Loucy (cell line): ENCODE results near the gene EMC6.

ENCODE experiments used
- EZH2phosphoT487 ChIP-seq: fragments of 200-600 bp; IDR thresholded peaks from 2 replicates; pipeline ENCODE4 v1.6.1; 2018; ENCODE audit warnings: antibody characterized with exemption, mild to moderate bottlenecking, moderate library complexity, borderline replicate concordance
- TF ChIP-seq, protein P1 (sequence below): fragments of 200-600 bp; sonication (generic); conservative IDR thresholded peaks from 2 replicates; pipeline ENCODE4 v1.5.1; 2014; ENCODE audit warnings: mild to moderate bottlenecking, antibody characterized with exemption, low read length

DNA sequence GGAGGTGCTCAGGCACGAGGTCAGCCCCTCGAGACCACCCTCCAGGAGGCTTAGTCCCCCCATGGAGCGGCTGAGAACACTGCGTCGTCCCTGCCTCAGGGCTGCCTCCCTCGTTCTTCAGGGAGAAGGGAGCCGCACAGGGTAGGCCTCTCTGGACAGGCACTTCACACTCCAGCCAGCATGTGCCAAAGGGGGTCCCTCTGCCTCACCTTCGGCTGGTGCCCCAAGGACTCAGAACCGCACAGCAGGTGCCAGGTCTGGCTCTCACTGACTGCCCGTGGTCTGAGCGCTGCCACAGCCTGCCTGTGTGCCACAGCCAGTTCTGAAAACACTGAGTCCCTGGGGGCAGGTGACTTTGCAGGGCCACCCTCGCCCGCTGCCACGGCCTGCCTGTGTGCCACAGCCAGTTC, 20.2 kb downstream of the EMC6 start:
- TF ChIP-seq, protein P1, sequence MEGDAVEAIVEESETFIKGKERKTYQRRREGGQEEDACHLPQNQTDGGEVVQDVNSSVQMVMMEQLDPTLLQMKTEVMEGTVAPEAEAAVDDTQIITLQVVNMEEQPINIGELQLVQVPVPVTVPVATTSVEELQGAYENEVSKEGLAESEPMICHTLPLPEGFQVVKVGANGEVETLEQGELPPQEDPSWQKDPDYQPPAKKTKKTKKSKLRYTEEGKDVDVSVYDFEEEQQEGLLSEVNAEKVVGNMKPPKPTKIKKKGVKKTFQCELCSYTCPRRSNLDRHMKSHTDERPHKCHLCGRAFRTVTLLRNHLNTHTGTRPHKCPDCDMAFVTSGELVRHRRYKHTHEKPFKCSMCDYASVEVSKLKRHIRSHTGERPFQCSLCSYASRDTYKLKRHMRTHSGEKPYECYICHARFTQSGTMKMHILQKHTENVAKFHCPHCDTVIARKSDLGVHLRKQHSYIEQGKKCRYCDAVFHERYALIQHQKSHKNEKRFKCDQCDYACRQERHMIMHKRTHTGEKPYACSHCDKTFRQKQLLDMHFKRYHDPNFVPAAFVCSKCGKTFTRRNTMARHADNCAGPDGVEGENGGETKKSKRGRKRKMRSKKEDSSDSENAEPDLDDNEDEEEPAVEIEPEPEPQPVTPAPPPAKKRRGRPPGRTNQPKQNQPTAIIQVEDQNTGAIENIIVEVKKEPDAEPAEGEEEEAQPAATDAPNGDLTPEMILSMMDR, result no peak
- TF ChIP-seq EZH2phosphoT487, result no peak
